Measurements from ENCODE around the gene FRMD8. TPM values are rescaled to one million over a fixed set of nuclear protein-coding genes. Genes with fewer than 3 reads are reported as not detected.

FRMD8 gene
- total and polyA plus RNA-seq, 9 of the 15 experiments (the other 6 are each of a cell fraction or from before 2014, with no cell fraction given), result 4.5 to 54.5 (median 15.8) TPM

GRCh38 chr11:65436412-65437032, 50.1 kb downstream of the FRMD8 start:
- Histone ChIP-seq H4K20me1 (replicated peaks; ENCODE audit: control insufficient read depth, insufficient read depth, low read length) (no peaks in the 10 kb centered on the region), H3K9me1 (ENCODE audit: control insufficient read depth, insufficient read depth, low read length) (peaks cover 6% of the 10 kb centered on the region), H3K4me3 (no peak overlapping the region), H3K4me1 (replicated peaks in 1 of 2; ENCODE audit: control insufficient read depth in 2 of 2, insufficient read depth in 2 of 2, low read length in 2 of 2) (peaks cover 8 to 9% of the 10 kb centered on the region in 2 experiments; a peak in 4 of 5 replicates), H2AFZ (ENCODE audit: low read depth, low read length) (no peak overlapping the region), H3K27me3 (ENCODE audit: control insufficient read depth in 2 of 2, insufficient read depth in 2 of 2, low read length in 2 of 2) (no peaks in the 10 kb centered on the region), H3K36me3 (ENCODE audit: control insufficient read depth, insufficient read depth, low read length) (peaks cover 91% of the 10 kb centered on the region), H3K9me3 (replicated peaks; ENCODE audit: control insufficient read depth, insufficient read depth, low read depth, low read length) (no peaks in the 10 kb centered on the region), H3K4me2 (ENCODE audit: insufficient read depth, low read length) (no peak overlapping the region), H3K9ac (ENCODE audit: insufficient read depth in 1 of 2, low read depth in 2 of 2, low read length in 2 of 2) (peak overlapping the region in 1 of 2 experiments; percentile 69; a peak in 1 of 4 replicates), H3K79me2 (ENCODE audit: control insufficient read depth, insufficient read depth, low read length) (peaks cover 95% of the 10 kb centered on the region), H3K27ac (ENCODE audit: extremely low read depth, low read depth, low read length) (no peak overlapping the region)
- CTCF ChIA-PET (ENCODE audit: low intra/inter-chr PET ratio), result no interaction called here
- intact Hi-C loops (cut with micrococcal nuclease) (no loop called here), in situ Hi-C loops (cut with MboI) (no loop called here)
- WGBS (ENCODE audit: insufficient coverage, low coverage, missing lambda C conversion rate), result 69% methylated on average over 5 of the region's 5 CpGs
- FAIRE-seq, result no peak
- peak in 1 of 4 experiments; percentile 23 for DNase-seq (ENCODE audit: extremely low read depth in 1 of 4, low spot score in 3 of 4)
- POLR2A ChIA-PET, result interaction anchor here (0.8 to 3.4 kb wide), 14 partner anchors 10 to 87 kb away, joined by 3 to 49 read pairs (median 6); partner anchors contain the start of genes MALAT1 and NEAT1
- peak; percentile 16 for ATAC-seq
- BruUV-seq (replicated peaks), result no TSS peak
- TF ChIP-seq POLR2G (IDR thresholded peaks at IDR 0.05; ENCODE audit: low read depth, low read length), result peak; percentile 9; the same call in 1 of the 2 replicates
- no peak for TF ChIP-seq PTBP1 (IDR thresholded peaks at IDR 0.05; ENCODE audit: low read depth, low read length)
- no peak for TF ChIP-seq ESRRA (IDR thresholded peaks at IDR 0.05; ENCODE audit: borderline replicate concordance, low read depth)
- TF ChIP-seq ZNF395 (CRISPR knock-in tag; IDR thresholded peaks at IDR 0.05), result no peak
- TF ChIP-seq SIX5 (IDR thresholded peaks at IDR 0.05; ENCODE audit: borderline replicate concordance in 1 of 2, insufficient read depth in 1 of 2, low read depth in 1 of 2, low read length in 2 of 2), result no peak
- no peak for TF ChIP-seq DNMT1 (IDR thresholded peaks at IDR 0.05)
- peak; percentile 82 for TF ChIP-seq POLR2A (conservative IDR thresholded peaks at IDR 0.05)
- peak; percentile 2; the same call in 1 of the 2 replicates for TF ChIP-seq CGGBP1 (CRISPR knock-in tag; IDR thresholded peaks at IDR 0.05)
- TF ChIP-seq E2F8 (IDR thresholded peaks at IDR 0.05; ENCODE audit: low read depth, partially characterized antibody), result peak; percentile 6
- peak in 1 of 2 experiments; percentile 58; a peak in 2 of 4 replicates for TF ChIP-seq KDM1A (IDR thresholded peaks at IDR 0.05)
- no peak for TF ChIP-seq U2AF1 (optimal IDR thresholded peaks at IDR 0.05; ENCODE audit: low read depth, low read length)
- TF ChIP-seq ZSCAN29 (IDR thresholded peaks at IDR 0.05), result no peak
- TF ChIP-seq CREB3L1 (IDR thresholded peaks at IDR 0.05; ENCODE audit: borderline replicate concordance, low read depth), result no peak
- TF ChIP-seq POLR2AphosphoS2 (IDR thresholded peaks at IDR 0.05; ENCODE audit: low read length), result peak; percentile 98
- TF ChIP-seq MTA1 (IDR thresholded peaks at IDR 0.05; ENCODE audit: borderline replicate concordance), result no peak

Measured in K562 (cell line).